ENCODE results near the gene IGFLR1. TPM values are rescaled to one million over a fixed set of nuclear protein-coding genes. Genes with fewer than 3 reads are reported as not detected.

The IGFLR1 gene
- total and polyA plus RNA-seq, 2 of the 8 experiments (the other 6 are each of a cell fraction or from before 2014, with no cell fraction given), result 8.4 to 28.9 TPM

DNA sequence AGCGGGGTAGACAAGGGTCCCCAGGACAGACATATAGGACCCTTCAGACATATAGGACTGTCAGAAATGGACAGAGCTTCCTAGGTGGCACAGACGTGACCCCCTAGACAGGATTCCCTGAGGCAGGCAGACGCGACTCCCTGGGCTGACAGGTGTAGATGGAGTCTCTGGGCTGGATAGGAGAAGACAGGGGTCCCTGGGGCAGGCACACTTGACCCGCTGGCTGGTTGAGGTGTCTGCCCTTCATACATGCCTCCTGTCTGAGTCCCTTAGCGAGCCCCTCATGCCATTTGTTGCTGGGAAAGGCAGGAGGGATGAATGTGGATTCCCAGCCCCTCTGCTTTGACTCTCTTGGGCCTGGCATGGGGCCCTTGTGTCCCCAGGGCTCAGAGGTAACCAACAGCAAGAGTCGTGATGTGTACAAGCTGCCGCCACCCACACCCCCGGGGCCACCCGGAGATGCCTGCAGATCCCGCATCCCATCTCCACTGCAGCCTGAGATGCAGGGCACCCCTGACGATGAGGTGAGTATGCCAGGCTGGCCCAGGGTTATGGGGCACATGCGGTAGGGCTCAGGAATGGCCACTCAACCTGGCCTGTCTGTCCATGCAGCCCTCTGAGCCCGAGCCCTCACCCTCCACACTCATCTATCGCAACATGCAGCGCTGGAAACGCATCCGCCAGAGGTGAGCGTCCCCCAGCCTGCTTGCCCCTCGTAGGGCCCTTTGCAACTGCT lies 11.6 kb upstream of the IGFLR1 start:
- WGBS, 2 experiments (ENCODE audit: extremely low coverage in 1 of 2, insufficient coverage in 1 of 2, insufficient read length in 1 of 2, insufficient replicate concordance in 2 of 2, low coverage in 1 of 2, low lambda C conversion rate in 2 of 2, missing lambda C conversion rate in 1 of 2), result 87% methylated on average over 20 of the region's 20 CpGs; no CpG with 5 or more reads in 1 of the 2 experiments
- Histone ChIP-seq H2BK5ac (ENCODE audit: low read depth, low read length) (no peak overlapping the region), H3K4ac (replicated peaks; ENCODE audit: insufficient read length, low read depth, low read length) (no peak overlapping the region), H4K5ac (ENCODE audit: insufficient read length, low read depth, low read length) (no peak overlapping the region), H3K79me1 (ENCODE audit: low read depth, low read length) (peaks cover under 1% of the 10 kb centered on the region; the same call in 1 of the 2 replicates), H2BK12ac (ENCODE audit: low read depth, low read length) (no peak overlapping the region), H3K18ac (ENCODE audit: extremely low read depth, low read length) (no peak overlapping the region), H3K79me2 (ENCODE audit: control insufficient read depth in 1 of 2, insufficient read depth in 2 of 2, low read length in 2 of 2) (peaks cover 0 to 1% of the 10 kb centered on the region in 2 experiments; a peak in 1 of 4 replicates), H3K4me2 (ENCODE audit: insufficient read depth in 1 of 2, low read depth in 2 of 2, low read length in 2 of 2) (no peak overlapping the region), H3K14ac (ENCODE audit: insufficient read length) (no peak overlapping the region), H2AK5ac (ENCODE audit: low read depth, low read length) (no peak overlapping the region), H2AFZ (ENCODE audit: low read length) (no peak overlapping the region), H3K4me3 (ENCODE audit: extremely low read depth in 1 of 4, insufficient read depth in 2 of 4, low read depth in 3 of 4, low read length in 4 of 4) (no peak overlapping the region), H3K9me3 (ENCODE audit: insufficient read depth in 2 of 2, low read depth in 1 of 2, low read length in 1 of 2) (no peaks in the 10 kb centered on the region), H3K23me2 (ENCODE audit: low read depth, low read length) (peaks cover 17% of the 10 kb centered on the region; the same call in 1 of the 2 replicates), H4K91ac (replicated peaks; ENCODE audit: insufficient read length, low read length) (no peak overlapping the region), H3K56ac (replicated peaks; ENCODE audit: insufficient read length, low read depth, low read length) (no peak overlapping the region), H4K8ac (ENCODE audit: extremely low read depth, insufficient read depth, low read length) (no peak overlapping the region), H4K20me1 (replicated peaks in 1 of 2; ENCODE audit: control insufficient read depth in 1 of 2, insufficient read depth in 2 of 2, low read length in 2 of 2) (no peaks in the 10 kb centered on the region), H3K27ac (ENCODE audit: low read depth, low read length) (no peak overlapping the region), H2BK20ac (ENCODE audit: low read length) (no peak overlapping the region), H3K36me3 (ENCODE audit: control insufficient read depth in 2 of 4, insufficient read depth in 4 of 4, low read length in 3 of 4) (no peaks in the 10 kb centered on the region), H3K4me1 (replicated peaks in 1 of 4; ENCODE audit: control insufficient read depth in 3 of 4, insufficient read depth in 4 of 4, low read length in 3 of 4) (peaks cover 0 to 18% (median 10%) of the 10 kb centered on the region in 4 experiments; a peak in 5 of 7 replicates), H2BK15ac (ENCODE audit: low read length) (no peak overlapping the region), H3K27me3 (replicated peaks in 1 of 4; ENCODE audit: control insufficient read depth in 3 of 4, extremely low read depth in 1 of 4, insufficient read depth in 3 of 4, low read length in 3 of 4) (peaks cover 0 to 17% (median 11%) of the 10 kb centered on the region in 4 experiments; a peak in 5 of 7 replicates), H3K23ac (ENCODE audit: insufficient read length) (no peak overlapping the region), H3K9ac (replicated peaks in 1 of 4; ENCODE audit: extremely low read depth in 1 of 4, low read depth in 3 of 4, low read length in 3 of 4) (no peak overlapping the region), H2BK120ac (replicated peaks; ENCODE audit: low read depth, low read length) (no peak overlapping the region)
- POLR2A ChIA-PET (ENCODE audit: partially characterized antibody), result interaction anchor here (1.0 to 1.4 kb wide), 2 partner anchors 9 to 13 kb away, joined by 3 read pairs; no protein-coding TSS in a partner anchor
- FAIRE-seq, result no peak
- CTCF ChIA-PET (ENCODE audit: partially characterized antibody), result interaction anchor here (0.6 to 1.3 kb wide), 2 partner anchors 13 to 245 kb away, joined by 3 to 4 read pairs; no protein-coding TSS in a partner anchor
- TF ChIP-seq PHF8 (conservative IDR thresholded peaks at IDR 0.05; ENCODE audit: low read depth, low read length), result no peak
- no peak for TF ChIP-seq SIRT6 (IDR thresholded peaks at IDR 0.05; ENCODE audit: low read length)
- no peak for TF ChIP-seq ZNF274 (IDR thresholded peaks at IDR 0.05; ENCODE audit: borderline replicate concordance, extremely low read depth, low read length)
- no peak for TF ChIP-seq SP2 (IDR thresholded peaks at IDR 0.05; ENCODE audit: low read length)
- TF ChIP-seq CHD1 (IDR thresholded peaks at IDR 0.05; ENCODE audit: low read depth, low read length), result no peak
- DNase-seq (ENCODE audit: low read depth in 1 of 2, low spot score in 2 of 2), result no peak

All from H1 (cell line).